Tibial nerve (tissue), 3 donors: ENCODE measurements around the gene ZNF552.

Experiments
- CTCF ChIP-seq, 5 experiments: fragments of 200-600 bp in 3 of 5; fragments of 450-650 bp in 2 of 5; sonication (generic) in 3 of 5; IDR thresholded peaks; one replicate each; pipeline ENCODE4 v1.5.1; 2016 to 2019; ENCODE audit warnings: antibody characterized with exemption in 5 of 5, mild to moderate bottlenecking in 3 of 5, moderate library complexity in 2 of 5
- POLR2A ChIP-seq, 2 donors: fragments of 450-650 bp; IDR thresholded peaks; one replicate each; pipeline ENCODE4 v1.6.1; 2017; ENCODE audit warnings: antibody characterized with exemption in 2 of 2, mild to moderate bottlenecking in 2 of 2, moderate library complexity in 2 of 2

- TF ChIP-seq CTCF (IDR thresholded peaks at IDR 0.05), result no peak
- TF ChIP-seq POLR2A (IDR thresholded peaks at IDR 0.05), result no peak
Observed at GRCh38 chr19:57820599-57820998, 5.9 kb upstream of the ZNF552 start.
